Esophagus muscularis mucosa (tissue), 4 donors: ENCODE data around the gene RASGRF1. TPM values are rescaled to one million over a fixed set of nuclear protein-coding genes. Genes with fewer than 3 reads are reported as not detected.

Experiments
- DNase-seq: peaks from one replicate; pipeline ENCODE4 v3.0.0-alpha.2; 2017; ENCODE audit errors: extremely low spot score
- H3K27ac ChIP-seq, 4 donors: fragments of 200-600 bp; sonication (generic); replicated peaks in 1 of 4; 1 replicate in 3 of 4; 2 replicates in 1 of 4; pipeline ENCODE4 v1.5.1; 2016 to 2019; ENCODE audit warnings: mild to moderate bottlenecking in 1 of 4
- H3K27me3 ChIP-seq, 4 donors: fragments of 200-600 bp; sonication (generic); one replicate each; pipeline versions ENCODE4 v1.5.1 to v1.6.0; 2016 to 2019
- H3K36me3 ChIP-seq, 4 donors: fragments of 200-600 bp; sonication (generic); one replicate each; pipeline ENCODE4 v1.5.1; 2016 to 2019
- H3K4me1 ChIP-seq, 4 donors: fragments of 200-600 bp; sonication (generic); one replicate each; pipeline ENCODE4 v1.5.1; 2016 to 2019
- H3K4me3 ChIP-seq, 4 donors: fragments of 200-600 bp; sonication (generic); 1 replicate in 2 of 4; 2 replicates in 2 of 4; pipeline ENCODE4 v1.5.1; 2016 to 2019; ENCODE audit warnings: mild to moderate bottlenecking in 4 of 4, moderate library complexity in 1 of 4
- H3K9me3 ChIP-seq, 4 donors: fragments of 200-600 bp; sonication (generic); 1 replicate in 3 of 4; 2 replicates in 1 of 4; pipeline ENCODE4 v1.5.1; 2016 to 2019
- CTCF ChIP-seq, 3 experiments: fragments of 200-600 bp in 2 of 3; fragments of 450-650 bp in 1 of 3; sonication (generic) in 2 of 3; IDR thresholded peaks; one replicate each; pipeline ENCODE4 v1.5.1; 2017 to 2019; ENCODE audit warnings: antibody characterized with exemption in 3 of 3, mild to moderate bottlenecking in 2 of 3, moderate library complexity in 1 of 3
- EP300 ChIP-seq: sonication (generic); formaldehyde crosslinking; IDR thresholded peaks from one replicate; pipeline ENCODE4 v1.6.1; 2017; ENCODE audit warnings: antibody characterized with exemption
- POLR2A ChIP-seq: fragments of 450-650 bp; IDR thresholded peaks from one replicate; pipeline ENCODE4 v1.6.1; 2017; ENCODE audit warnings: antibody characterized with exemption, moderate library complexity, mild to moderate bottlenecking, low read depth
- POLR2AphosphoS5 ChIP-seq, 2 donors: sonication (generic); formaldehyde crosslinking; IDR thresholded peaks; one replicate each; pipeline ENCODE4 v1.6.1; 2017; ENCODE audit warnings: antibody characterized with exemption in 2 of 2
- WGBS: methylation state at CpG from one replicate; pipeline ENCODE4 v1.1.5; 2018; 5-methylcytosine and 5-hydroxymethylcytosine counted together
- intact Hi-C: fragments of 100-400 bp; cut with DNase I; formaldehyde crosslinking; loops from one replicate; pipeline ENCODE4 v1.15.1; 2023
- total RNA-seq, 4 donors: library from RNA; depleted of rRNA; stranded (reverse); fragments of >200 nt; gene quantifications; one replicate each; pipeline versions ENCODE4 v1.1.0 to v1.2.1, GENCODE V29; 2016

The RASGRF1 gene
- total RNA-seq, 4 donors from 2014 or later = 0.17 to 0.23 TPM; not detected in 2

- no peak for DNase-seq
- intact Hi-C loops = no loop called here
- WGBS = 43% methylated on average over 2 of the region's 2 CpGs
- Histone ChIP-seq H3K27ac (no peak overlapping the region), H3K27me3 (peaks cover 0 to 74% (median 27%) of the 10 kb centered on the region in 4 donors), H3K9me3 (no peaks in the 10 kb centered on the region), H3K4me3 (no peak overlapping the region), H3K4me1 (peaks cover 18 to 29% (median 26%) of the 10 kb centered on the region in 4 donors), H3K36me3 (no peaks in the 10 kb centered on the region)
- no peak for TF ChIP-seq POLR2A
- no peak for TF ChIP-seq EP300
- TF ChIP-seq CTCF (IDR thresholded peaks at IDR 0.05) = no peak
- no peak for TF ChIP-seq POLR2AphosphoS5 (IDR thresholded peaks at IDR 0.05)
These were observed 1.8 kb upstream of the RASGRF1 start for GRCh38 chr15:79092382-79092781.

GRCh38 chr15:79091204-79091867 is 756 bp upstream of the RASGRF1 start:
- H3K27ac ChIP-seq = no peak overlapping the region
- under 1% methylated on average over 53 of the region's 53 CpGs for WGBS
- intact Hi-C loops = no loop called here
- peaks cover 0 to 85% (median 27%) of the 10 kb centered on the region in 4 donors for H3K27me3 ChIP-seq
- no peaks in the 10 kb centered on the region for H3K36me3 ChIP-seq
- DNase-seq = no peak
- peak overlapping the region; percentile 25 to 42 (median 33) for H3K4me3 ChIP-seq
- peaks cover 18 to 29% (median 26%) of the 10 kb centered on the region in 4 donors for H3K4me1 ChIP-seq
- H3K9me3 ChIP-seq = no peaks in the 10 kb centered on the region
- no peak for TF ChIP-seq POLR2AphosphoS5 (IDR thresholded peaks at IDR 0.05)
- no peak for TF ChIP-seq EP300
- TF ChIP-seq POLR2A = no peak
- no peak for TF ChIP-seq CTCF (IDR thresholded peaks at IDR 0.05)

- DNase-seq = no peak
- intact Hi-C loops = no loop called here
- H3K27ac ChIP-seq = no peak overlapping the region
- peaks cover 18 to 29% (median 26%) of the 10 kb centered on the region in 4 donors for H3K4me1 ChIP-seq
- H3K36me3 ChIP-seq = no peaks in the 10 kb centered on the region
- WGBS = 1% methylated on average over 18 of the region's 53 CpGs
- H3K4me3 ChIP-seq = peak overlapping the region; percentile 25 to 42 (median 33)
- H3K27me3 ChIP-seq = peaks cover 0 to 95% (median 27%) of the 10 kb centered on the region in 4 donors
- no peaks in the 10 kb centered on the region for H3K9me3 ChIP-seq
- TF ChIP-seq EP300 (no peak), CTCF (IDR thresholded peaks at IDR 0.05) (no peak), POLR2AphosphoS5 (IDR thresholded peaks at IDR 0.05) (no peak), POLR2A (no peak)
These were observed 592 bp downstream of the RASGRF1 start for GRCh38 chr15:79089890-79090486.

GRCh38 chr15:79089331-79089889 is 1.2 kb downstream of the RASGRF1 start:
- 2% methylated on average over 22 of the region's 47 CpGs for WGBS

More at GRCh38 chr15:79089331-79089889, 1.2 kb downstream of the RASGRF1 start:
- Histone ChIP-seq H3K4me3 (peak overlapping the region in 2 of 4 donors; percentile 25 to 36), H3K4me1 (peaks cover 18 to 29% (median 26%) of the 10 kb centered on the region in 4 donors), H3K27me3 (peaks cover 0 to 95% (median 27%) of the 10 kb centered on the region in 4 donors), H3K36me3 (no peaks in the 10 kb centered on the region), H3K9me3 (no peaks in the 10 kb centered on the region), H3K27ac (no peak overlapping the region)
- TF ChIP-seq EP300 (no peak), POLR2A (no peak)
- intact Hi-C loops = no loop called here
- no peak for DNase-seq
